IgD-negative memory B cell (primary cell): ENCODE measurements around the gene SRGN. TPM values are rescaled to one million over a fixed set of nuclear protein-coding genes. Genes with fewer than 3 reads are reported as not detected.

Source experiments
- H3K27ac Mint-ChIP-seq, 3 donors: one replicate each; pipeline ENCODE4 v1.8.0; 2020 to 2022; ENCODE audit warnings: mild to moderate bottlenecking in 3 of 3, mixed read lengths in 3 of 3, moderate library complexity in 1 of 3
- H3K27me3 Mint-ChIP-seq: one replicate; pipeline ENCODE4 v1.8.0; 2021; ENCODE audit warnings: mixed read lengths
- H3K36me3 Mint-ChIP-seq: one replicate; pipeline ENCODE4 v1.8.0; 2020; ENCODE audit warnings: mild to moderate bottlenecking, mixed read lengths
- H3K4me1 Mint-ChIP-seq, 3 donors: one replicate each; pipeline ENCODE4 v1.8.0; 2020 to 2022; ENCODE audit warnings: mixed read lengths in 3 of 3, mild to moderate bottlenecking in 1 of 3
- H3K4me3 Mint-ChIP-seq, 4 donors: one replicate each; pipeline ENCODE4 v1.8.0; 2020 to 2022; ENCODE audit warnings: mild to moderate bottlenecking in 4 of 4, mixed read lengths in 4 of 4, moderate library complexity in 3 of 4
- H3K9me3 Mint-ChIP-seq, 3 donors: one replicate each; pipeline ENCODE4 v1.8.0; 2020 to 2021; ENCODE audit warnings: mixed read lengths in 3 of 3, mild to moderate bottlenecking in 1 of 3
- polyA plus RNA-seq: library from polyadenylated mRNA; unstranded; fragments of 300-500 nt; fragmentation: Illumina TruSeq; gene quantifications from one replicate; pipeline ENCODE4 v1.2.3, GENCODE V29; 2021

Gene SRGN
- polyA plus RNA-seq, 1 donor from 2014 or later: 65.1 TPM

- Mint-ChIP-seq H3K4me3 (peak overlapping the region in 1 of 4 donors; percentile 25), H3K36me3 (no peaks in the 10 kb centered on the region), H3K9me3 (no peaks in the 10 kb centered on the region), H3K4me1 (peaks cover 4 to 20% (median 7%) of the 10 kb centered on the region in 3 donors), H3K27ac (peak overlapping the region in 2 of 3 donors; percentile 31 to 81), H3K27me3 (no peaks in the 10 kb centered on the region)
Observed at GRCh38 chr10:69055241-69055640, 32.7 kb upstream of the SRGN start.

DNA sequence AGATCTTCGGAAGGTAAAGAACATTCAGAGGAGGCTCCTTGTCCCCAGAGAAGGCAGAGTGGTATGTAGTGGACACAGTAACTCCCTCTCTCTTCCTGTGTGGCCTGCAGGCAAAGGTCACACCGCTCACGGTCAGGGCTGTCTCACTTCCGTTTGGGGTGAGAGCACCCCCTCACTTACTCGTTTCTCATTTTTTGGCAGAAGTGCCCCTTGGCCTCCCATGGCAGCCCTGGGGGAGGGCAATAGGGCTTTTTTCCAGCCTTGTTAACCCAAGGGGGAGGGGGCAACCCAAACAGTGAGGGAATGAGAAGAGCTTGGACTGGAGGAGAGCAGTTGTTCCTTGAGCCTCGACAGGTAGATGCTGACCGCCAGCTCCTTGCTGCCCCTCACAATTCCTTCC lies 31.8 kb upstream of the SRGN start:
- Mint-ChIP-seq H3K27me3 (no peaks in the 10 kb centered on the region), H3K9me3 (no peaks in the 10 kb centered on the region), H3K4me1 (peaks cover 4 to 20% (median 7%) of the 10 kb centered on the region in 3 donors), H3K36me3 (no peaks in the 10 kb centered on the region), H3K4me3 (no peak overlapping the region), H3K27ac (peak overlapping the region in 2 of 3 donors; percentile 81 to 85)

DNA sequence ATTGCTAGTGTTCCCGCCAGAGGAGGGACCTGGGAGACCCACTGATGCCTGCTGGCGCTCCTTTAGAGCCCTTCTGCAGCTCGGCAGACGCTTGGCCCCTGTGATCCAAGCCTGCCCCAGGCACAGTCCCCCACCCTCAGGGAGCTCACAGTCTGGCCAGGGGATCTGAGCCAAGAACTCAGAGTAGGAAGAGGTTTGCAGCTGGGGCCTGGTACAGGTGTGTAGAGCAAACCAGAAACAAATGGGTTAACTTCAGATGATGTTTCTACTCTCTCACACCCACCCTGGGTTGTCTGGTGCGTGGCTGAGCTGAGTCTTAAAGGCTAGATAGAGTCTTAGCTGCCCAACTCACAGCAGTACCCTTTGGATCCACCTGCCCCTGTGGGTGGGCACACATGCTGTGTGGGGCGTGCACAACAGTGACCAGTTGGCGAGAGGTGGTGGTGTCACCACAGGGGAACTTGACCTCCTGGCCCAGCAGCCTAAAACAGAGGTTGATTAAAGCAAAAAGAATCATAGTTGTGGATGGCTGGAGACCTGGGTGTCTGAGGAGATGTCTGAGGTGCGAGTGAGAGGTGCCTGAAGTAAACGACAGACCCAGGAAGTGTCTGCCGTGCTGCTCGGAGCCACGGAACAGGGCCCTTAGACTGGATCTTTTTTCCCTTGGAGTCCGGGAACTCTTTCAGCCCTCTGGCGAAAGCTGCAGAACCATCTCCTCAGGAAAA lies 31.2 kb upstream of the SRGN start:
- no peak overlapping the region for H3K4me3 Mint-ChIP-seq
- H3K27ac Mint-ChIP-seq: peak overlapping the region in 1 of 3 donors; percentile 81

GRCh38 chr10:69057261-69057950 lies 30.5 kb upstream of the SRGN start:
- H3K27ac Mint-ChIP-seq: peak overlapping the region in 1 of 3 donors; percentile 7
- H3K36me3 Mint-ChIP-seq: no peaks in the 10 kb centered on the region
- no peaks in the 10 kb centered on the region for H3K9me3 Mint-ChIP-seq
- H3K27me3 Mint-ChIP-seq: no peaks in the 10 kb centered on the region
- peak overlapping the region in 1 of 4 donors; percentile 39 for H3K4me3 Mint-ChIP-seq
- peaks cover 7 to 21% (median 18%) of the 10 kb centered on the region in 3 donors for H3K4me1 Mint-ChIP-seq

More for the DNA sequence above, 31.2 kb upstream of the SRGN start:
- no peaks in the 10 kb centered on the region for H3K9me3 Mint-ChIP-seq
- peaks cover 8 to 20% (median 12%) of the 10 kb centered on the region in 3 donors for H3K4me1 Mint-ChIP-seq
- H3K36me3 Mint-ChIP-seq: no peaks in the 10 kb centered on the region
- H3K27me3 Mint-ChIP-seq: no peaks in the 10 kb centered on the region

GRCh38 chr10:69057951-69058297 lies 30.0 kb upstream of the SRGN start:
- H3K4me1 Mint-ChIP-seq: peaks cover 7 to 20% (median 18%) of the 10 kb centered on the region in 3 donors
- no peaks in the 10 kb centered on the region for H3K36me3 Mint-ChIP-seq
- H3K27ac Mint-ChIP-seq: peak overlapping the region in 1 of 3 donors; percentile 7
- no peaks in the 10 kb centered on the region for H3K9me3 Mint-ChIP-seq
- H3K27me3 Mint-ChIP-seq: no peaks in the 10 kb centered on the region
- no peak overlapping the region for H3K4me3 Mint-ChIP-seq

- no peaks in the 10 kb centered on the region for H3K36me3 Mint-ChIP-seq
- H3K27ac Mint-ChIP-seq: no peak overlapping the region
- no peak overlapping the region for H3K4me3 Mint-ChIP-seq
- H3K27me3 Mint-ChIP-seq: no peaks in the 10 kb centered on the region
- peaks cover 7 to 20% (median 18%) of the 10 kb centered on the region in 3 donors for H3K4me1 Mint-ChIP-seq
- no peaks in the 10 kb centered on the region for H3K9me3 Mint-ChIP-seq
Observed at GRCh38 chr10:69060127-69060798, 27.6 kb upstream of the SRGN start.

GRCh38 chr10:69061305-69062161 lies 26.4 kb upstream of the SRGN start:
- H3K27me3 Mint-ChIP-seq: no peaks in the 10 kb centered on the region
- no peaks in the 10 kb centered on the region for H3K9me3 Mint-ChIP-seq
- H3K4me1 Mint-ChIP-seq: peaks cover 10 to 21% (median 18%) of the 10 kb centered on the region in 3 donors
- peak overlapping the region; percentile 57 to 94 (median 80) for H3K4me3 Mint-ChIP-seq
- H3K27ac Mint-ChIP-seq: peak overlapping the region in 2 of 3 donors; percentile 36 to 50
- H3K36me3 Mint-ChIP-seq: no peaks in the 10 kb centered on the region

DNA sequence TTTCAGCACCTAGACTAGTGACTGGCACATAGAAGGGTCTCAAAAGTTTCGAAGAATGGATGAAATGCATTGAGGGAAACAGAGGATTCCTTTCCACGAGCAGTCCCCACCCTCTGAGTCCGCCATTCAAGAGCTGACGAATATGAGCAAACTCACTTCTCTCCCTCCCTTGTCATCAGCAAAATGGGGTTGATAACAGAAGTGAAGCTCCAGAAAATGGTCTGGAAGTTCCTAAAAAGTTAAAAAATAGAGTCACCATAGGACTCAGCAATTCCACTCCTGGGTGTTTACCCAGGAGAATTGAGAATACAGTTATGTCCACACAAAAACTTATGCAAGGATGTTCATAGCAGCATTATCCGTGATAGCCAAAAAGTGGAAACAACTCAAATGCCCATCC lies 25.0 kb upstream of the SRGN start:
- Mint-ChIP-seq H3K27me3 (no peaks in the 10 kb centered on the region), H3K27ac (no peak overlapping the region), H3K4me3 (no peak overlapping the region), H3K9me3 (no peaks in the 10 kb centered on the region), H3K4me1 (peaks cover 10 to 19% (median 11%) of the 10 kb centered on the region in 3 donors), H3K36me3 (no peaks in the 10 kb centered on the region)

- no peaks in the 10 kb centered on the region for H3K27me3 Mint-ChIP-seq
- H3K27ac Mint-ChIP-seq: no peak overlapping the region
- H3K36me3 Mint-ChIP-seq: no peaks in the 10 kb centered on the region
- H3K4me1 Mint-ChIP-seq: peaks cover 10 to 19% (median 11%) of the 10 kb centered on the region in 3 donors
- no peaks in the 10 kb centered on the region for H3K9me3 Mint-ChIP-seq
- H3K4me3 Mint-ChIP-seq: no peak overlapping the region
Observed at GRCh38 chr10:69064762-69065328, 23.1 kb upstream of the SRGN start.

GRCh38 chr10:69065406-69066361 lies 22.2 kb upstream of the SRGN start:
- Mint-ChIP-seq H3K36me3 (no peaks in the 10 kb centered on the region), H3K27ac (no peak overlapping the region), H3K9me3 (no peaks in the 10 kb centered on the region), H3K4me3 (no peak overlapping the region), H3K27me3 (no peaks in the 10 kb centered on the region), H3K4me1 (peaks cover 10 to 19% (median 13%) of the 10 kb centered on the region in 3 donors)

DNA sequence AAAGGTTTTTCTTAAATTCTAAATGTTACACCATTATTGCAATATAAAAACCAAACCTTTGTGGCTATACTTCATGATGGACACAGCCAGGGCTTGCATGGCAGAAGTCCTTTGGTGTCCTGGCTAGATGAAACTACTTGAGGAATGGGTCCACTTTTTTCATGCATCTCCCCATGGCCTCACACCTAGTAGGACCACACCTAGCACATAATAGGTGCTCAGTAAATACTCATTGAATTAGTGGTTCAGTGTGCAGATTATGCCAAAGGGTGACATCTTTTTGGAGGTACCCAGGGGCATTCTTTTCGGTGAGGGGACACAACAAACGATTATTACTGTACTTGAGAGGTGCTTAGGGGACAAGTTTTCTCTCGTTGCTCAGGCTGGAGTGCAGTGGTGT lies 20.7 kb upstream of the SRGN start:
- H3K36me3 Mint-ChIP-seq: no peaks in the 10 kb centered on the region
- H3K4me3 Mint-ChIP-seq: no peak overlapping the region
- peaks cover 3 to 8% (median 4%) of the 10 kb centered on the region in 3 donors for H3K4me1 Mint-ChIP-seq
- no peaks in the 10 kb centered on the region for H3K9me3 Mint-ChIP-seq
- H3K27me3 Mint-ChIP-seq: no peaks in the 10 kb centered on the region
- no peak overlapping the region for H3K27ac Mint-ChIP-seq

DNA sequence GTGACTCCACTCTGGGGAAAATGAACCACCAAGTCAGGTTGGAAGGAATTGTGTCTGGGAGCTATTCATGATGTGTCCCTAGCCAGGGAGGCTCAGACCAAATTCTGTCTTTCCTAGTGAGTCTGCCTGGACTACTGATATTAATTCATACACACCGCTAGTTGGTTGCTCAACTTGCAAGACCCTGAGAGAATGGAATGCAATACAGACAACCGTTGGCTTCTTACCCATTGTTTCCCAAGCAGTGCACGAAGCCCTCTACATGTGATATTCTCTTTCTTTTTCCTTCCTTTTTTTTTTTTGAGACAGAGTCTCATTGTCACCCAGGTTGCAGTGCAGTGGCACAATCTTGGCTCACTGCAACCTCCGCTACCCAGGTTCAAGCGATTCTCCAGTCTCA lies 19.4 kb upstream of the SRGN start:
- no peaks in the 10 kb centered on the region for H3K36me3 Mint-ChIP-seq
- H3K27me3 Mint-ChIP-seq: no peaks in the 10 kb centered on the region
- H3K4me3 Mint-ChIP-seq: no peak overlapping the region
- peaks cover 3 to 8% (median 3%) of the 10 kb centered on the region in 3 donors for H3K4me1 Mint-ChIP-seq
- H3K9me3 Mint-ChIP-seq: no peaks in the 10 kb centered on the region
- H3K27ac Mint-ChIP-seq: no peak overlapping the region
